CD4-positive, alpha-beta T cell (primary cell): ENCODE measurements around the gene RNF113B. TPM values are rescaled to one million over a fixed set of nuclear protein-coding genes. Genes with fewer than 3 reads are reported as not detected.

Experiments
- ATAC-seq: fragments of 200-7000 bp; cut with Tn5 transposase; one replicate; pipeline ENCODE4 v1.10.0; 2022; ENCODE audit warnings: mild to moderate bottlenecking; ENCODE audit not compliant: poor library complexity
- CTCF ChIA-PET: fragments of 350-600 bp; sonication (Branson Sonifier 250); formaldehyde crosslinking; loops from one replicate; lab custom pipeline; 2021; ENCODE audit warnings: antibody characterized with exemption, inconsistent platforms; lab: Charles Lee
- POLR2A ChIA-PET: fragments of 350-600 bp; sonication (Branson Sonifier 250); formaldehyde crosslinking; loops from one replicate; lab custom pipeline; 2021; ENCODE audit warnings: antibody characterized with exemption, inconsistent platforms; lab: Charles Lee
- DNase-seq, 14 experiments: peaks; one replicate each; pipeline ENCODE4 v3.0.0-alpha.2; 2013 to 2020; ENCODE audit warnings: mixed read lengths in 2 of 14
- H3K27ac ChIP-seq, 2 donors: one replicate each; pipeline versions ENCODE4 v1.5.1 to v1.7.0; 2013; ENCODE audit warnings: low read length in 2 of 2, low read depth in 1 of 2, mild to moderate bottlenecking in 1 of 2
- H3K27me3 ChIP-seq, 2 experiments: 1 replicate in 1 of 2; 2 replicates in 1 of 2; pipeline versions ENCODE4 v1.6.1 to v1.7.0; 2013; ENCODE audit warnings: low read length in 2 of 2, control low read depth in 1 of 2, mild to moderate bottlenecking in 1 of 2, moderate library complexity in 1 of 2; ENCODE audit not compliant: insufficient read depth in 2 of 2, control insufficient read depth in 1 of 2
- H3K36me3 ChIP-seq: one replicate; pipeline ENCODE4 v1.6.1; 2013; ENCODE audit warnings: low read length, control low read depth; ENCODE audit not compliant: insufficient read depth
- H3K4me1 ChIP-seq: one replicate; pipeline ENCODE4 v1.6.1; 2013; ENCODE audit warnings: low read length, control low read depth; ENCODE audit not compliant: insufficient read depth
- H3K4me3 ChIP-seq: one replicate; pipeline ENCODE4 v1.5.1; 2013; ENCODE audit warnings: mild to moderate bottlenecking, low read length, moderate library complexity
- H3K9me3 ChIP-seq, 2 experiments: 1 replicate in 1 of 2; 2 replicates in 1 of 2; pipeline versions ENCODE4 v1.6.1 to v1.7.0; 2013; ENCODE audit warnings: low read length in 2 of 2, mild to moderate bottlenecking in 2 of 2, control low read depth in 1 of 2, moderate library complexity in 1 of 2; ENCODE audit not compliant: control insufficient read depth in 1 of 2, insufficient read depth in 1 of 2
- H3K27ac Mint-ChIP-seq: one replicate; pipeline ENCODE4 v1.8.0; 2020; ENCODE audit warnings: mixed read lengths
- H3K27me3 Mint-ChIP-seq: one replicate; pipeline ENCODE4 v1.8.0; 2021; ENCODE audit warnings: mixed read lengths
- H3K36me3 Mint-ChIP-seq: one replicate; pipeline ENCODE4 v1.8.0; 2021; ENCODE audit warnings: low read depth, mixed read lengths
- H3K4me1 Mint-ChIP-seq: one replicate; pipeline ENCODE4 v1.8.0; 2021; ENCODE audit warnings: low read depth, mixed read lengths
- H3K4me3 Mint-ChIP-seq: one replicate; pipeline ENCODE4 v1.8.0; 2020; ENCODE audit warnings: mild to moderate bottlenecking, mixed read lengths
- H3K9me3 Mint-ChIP-seq: one replicate; pipeline ENCODE4 v1.8.0; 2020; ENCODE audit warnings: mixed read lengths
- intact Hi-C, 2 experiments: fragments of 100-400 bp; cut with DNase I in 1 of 2; cut with micrococcal nuclease in 1 of 2; formaldehyde crosslinking; loops; one replicate each; pipeline versions ENCODE4 v1.15.1 to v1.9.0; 2023 to 2025; cut with DNase I, micrococcal nuclease
- total RNA-seq, 174 experiments: library from RNA in 2 of 174; stranded (reverse) in 2 of 174; gene quantifications; one replicate each; pipeline ENCODE4 v1.2.3 and lab custom pipeline; 2021 to 2026
- TF ChIP-seq, protein P1 (sequence below): fragments of 200-600 bp; IDR thresholded peaks from one replicate; pipeline ENCODE4 v1.8.0; 2022; ENCODE audit warnings: antibody characterized with exemption, mild to moderate bottlenecking

Gene RNF113B
- total RNA-seq, 2 experiments from 2014 or later = not detected

DNA sequence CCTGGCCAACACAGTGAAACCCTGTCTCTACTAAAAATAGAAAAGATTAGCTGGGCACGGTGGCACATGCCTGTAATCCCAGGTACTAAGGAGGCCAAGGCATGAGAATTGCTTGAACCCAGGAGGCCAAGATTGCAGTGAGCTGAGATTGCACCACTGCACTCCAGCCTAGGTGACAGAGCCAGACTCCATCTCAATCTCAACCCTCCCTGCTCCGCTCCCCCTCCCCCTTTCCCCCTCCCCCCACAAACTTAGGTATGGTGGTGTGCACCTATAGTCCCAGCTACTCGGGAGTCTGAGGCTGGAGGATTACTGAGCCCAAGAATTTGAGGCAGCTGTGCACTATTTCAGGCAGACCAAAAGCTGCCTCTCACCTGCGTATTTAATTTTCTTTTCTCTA lies 21.6 kb upstream of the RNF113B start:
- no peaks in the 10 kb centered on the region for H3K36me3 Mint-ChIP-seq
- ATAC-seq = no peak
- intact Hi-C loops = no loop called here

DNA sequence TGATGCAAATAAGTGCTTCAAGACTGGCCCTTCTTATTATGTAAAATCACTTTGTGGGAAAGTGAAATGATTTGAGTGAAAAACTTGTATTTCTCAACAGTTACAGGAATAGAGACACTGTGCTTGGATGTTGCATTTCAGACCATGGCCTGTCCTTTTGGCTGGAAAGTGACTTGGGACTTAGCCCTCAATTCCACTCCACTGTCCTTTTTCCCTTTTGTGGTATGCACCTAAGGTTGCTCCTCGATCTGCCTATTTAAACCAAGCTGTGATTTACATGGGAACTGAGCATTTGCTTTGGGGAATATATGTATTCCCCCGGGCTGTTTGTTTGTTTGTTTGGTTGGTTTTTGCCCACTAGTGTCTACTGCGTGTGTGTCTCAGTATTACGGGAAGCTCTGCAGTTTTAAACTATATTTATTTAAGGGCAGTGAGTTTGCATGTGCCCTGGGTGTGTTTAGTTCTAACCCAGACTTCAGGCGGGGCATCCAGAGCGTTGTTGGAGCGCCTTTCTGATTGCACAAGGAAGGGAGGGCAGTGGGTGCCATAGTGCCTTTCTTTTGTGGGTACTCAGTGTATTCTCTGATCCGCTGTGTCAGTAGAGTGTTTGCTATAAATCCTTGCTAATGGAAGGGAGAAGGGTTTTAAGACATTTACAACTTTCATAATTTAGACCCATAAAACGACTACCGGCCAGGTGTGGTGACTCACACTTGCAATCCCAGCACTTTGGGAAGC lies 18.2 kb upstream of the RNF113B start:
- CTCF ChIA-PET = no interaction called here
- Mint-ChIP-seq H3K9me3 (no peaks in the 10 kb centered on the region), H3K4me3 (no peak overlapping the region), H3K4me1 (no peaks in the 10 kb centered on the region), H3K27me3 (peaks cover 13% of the 10 kb centered on the region), H3K36me3 (no peaks in the 10 kb centered on the region), H3K27ac (no peak overlapping the region)
- no peaks in the 10 kb centered on the region for H3K9me3 ChIP-seq
- H3K27me3 ChIP-seq = peaks cover 0 to 2% of the 10 kb centered on the region in 2 experiments
- intact Hi-C loops = no loop called here
- H3K36me3 ChIP-seq = no peaks in the 10 kb centered on the region
- H3K4me1 ChIP-seq = no peaks in the 10 kb centered on the region
- no peak overlapping the region for H3K27ac ChIP-seq
- ATAC-seq (no peak), DNase-seq (no peak)
- TF ChIP-seq, protein P1, sequence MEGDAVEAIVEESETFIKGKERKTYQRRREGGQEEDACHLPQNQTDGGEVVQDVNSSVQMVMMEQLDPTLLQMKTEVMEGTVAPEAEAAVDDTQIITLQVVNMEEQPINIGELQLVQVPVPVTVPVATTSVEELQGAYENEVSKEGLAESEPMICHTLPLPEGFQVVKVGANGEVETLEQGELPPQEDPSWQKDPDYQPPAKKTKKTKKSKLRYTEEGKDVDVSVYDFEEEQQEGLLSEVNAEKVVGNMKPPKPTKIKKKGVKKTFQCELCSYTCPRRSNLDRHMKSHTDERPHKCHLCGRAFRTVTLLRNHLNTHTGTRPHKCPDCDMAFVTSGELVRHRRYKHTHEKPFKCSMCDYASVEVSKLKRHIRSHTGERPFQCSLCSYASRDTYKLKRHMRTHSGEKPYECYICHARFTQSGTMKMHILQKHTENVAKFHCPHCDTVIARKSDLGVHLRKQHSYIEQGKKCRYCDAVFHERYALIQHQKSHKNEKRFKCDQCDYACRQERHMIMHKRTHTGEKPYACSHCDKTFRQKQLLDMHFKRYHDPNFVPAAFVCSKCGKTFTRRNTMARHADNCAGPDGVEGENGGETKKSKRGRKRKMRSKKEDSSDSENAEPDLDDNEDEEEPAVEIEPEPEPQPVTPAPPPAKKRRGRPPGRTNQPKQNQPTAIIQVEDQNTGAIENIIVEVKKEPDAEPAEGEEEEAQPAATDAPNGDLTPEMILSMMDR = no peak
- POLR2A ChIA-PET = no interaction called here
- no peak overlapping the region for H3K4me3 ChIP-seq

More for the DNA sequence above, 21.6 kb upstream of the RNF113B start:
- no peak overlapping the region for H3K27ac Mint-ChIP-seq
- Histone ChIP-seq H3K36me3 (no peaks in the 10 kb centered on the region), H3K4me3 (no peak overlapping the region), H3K27ac (no peak overlapping the region), H3K4me1 (no peaks in the 10 kb centered on the region), H3K9me3 (no peaks in the 10 kb centered on the region), H3K27me3 (peaks cover 0 to 2% of the 10 kb centered on the region in 2 experiments)
- H3K9me3 Mint-ChIP-seq = no peaks in the 10 kb centered on the region
- H3K4me3 Mint-ChIP-seq = no peak overlapping the region
- CTCF ChIA-PET = no interaction called here
- no peak for DNase-seq
- H3K27me3 Mint-ChIP-seq = peaks cover 13% of the 10 kb centered on the region
- TF ChIP-seq, protein P1 = no peak
- POLR2A ChIA-PET = no interaction called here
- no peaks in the 10 kb centered on the region for H3K4me1 Mint-ChIP-seq

DNA sequence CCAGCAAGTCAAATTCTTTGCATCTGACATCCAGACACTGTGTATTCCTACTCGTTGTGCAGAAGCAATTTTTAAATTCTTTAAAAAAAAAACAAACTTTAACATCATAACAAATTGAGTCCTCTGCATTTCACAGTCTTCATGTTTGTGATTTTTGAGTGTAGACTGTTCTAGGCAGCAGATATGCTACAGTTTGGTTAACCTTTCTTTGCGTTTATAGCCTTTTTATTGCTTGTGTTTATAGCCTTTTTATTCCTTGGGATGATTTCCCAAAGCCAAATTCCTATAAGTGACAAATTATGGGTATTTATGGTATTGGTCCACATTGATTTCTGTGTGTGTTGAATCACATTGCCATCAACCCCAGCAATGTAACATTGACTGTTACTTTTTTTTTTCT lies 14.9 kb upstream of the RNF113B start:
- H3K9me3 ChIP-seq = no peaks in the 10 kb centered on the region
- H3K4me3 ChIP-seq = no peak overlapping the region
- no peaks in the 10 kb centered on the region for H3K4me1 ChIP-seq
- Mint-ChIP-seq H3K4me3 (no peak overlapping the region), H3K9me3 (no peaks in the 10 kb centered on the region), H3K27me3 (peaks cover 12% of the 10 kb centered on the region), H3K27ac (no peak overlapping the region), H3K36me3 (no peaks in the 10 kb centered on the region), H3K4me1 (no peaks in the 10 kb centered on the region)
- intact Hi-C loops = no loop called here
- no peaks in the 10 kb centered on the region for H3K27me3 ChIP-seq
- TF ChIP-seq, protein P1 = no peak
- DNase-seq (no peak), ATAC-seq (no peak)
- ChIA-PET POLR2A (no interaction called here), CTCF (no interaction called here)
- H3K36me3 ChIP-seq = no peaks in the 10 kb centered on the region
- no peak overlapping the region for H3K27ac ChIP-seq
